OCI-LY3 (cell line): ENCODE measurements around the gene MAGEB17.
"Not testable (repeated sequence)": the region's sequence is repeated elsewhere in the genome, so short reads cannot be mapped to it uniquely, and the experiment has no call there.

Experiments
- H2AFZ ChIP-seq: fragments of 200-600, 300-600 bp; shearing (Covaris generic); 2 replicates; pipeline ENCODE4 v1.6.0; 2014; ENCODE audit warnings: antibody characterized with exemption, low read depth, low read length
- H3K27ac ChIP-seq: fragments of 200-600, 300-600 bp; sonication (generic); 2 replicates; pipeline ENCODE4 v1.5.1; 2014; ENCODE audit warnings: mild to moderate bottlenecking, low read length, moderate library complexity, mixed read lengths
- H3K27me3 ChIP-seq: fragments of 200-600, 300-600 bp; sonication (generic); 2 replicates; pipeline ENCODE4 v1.6.1; 2014; ENCODE audit warnings: low read depth, low read length, mixed read lengths
- H3K36me3 ChIP-seq: fragments of 200-600, 300-600 bp; sonication (generic); replicated peaks from 2 replicates; pipeline ENCODE3; 2014; ENCODE audit warnings: low read depth, low read length, mixed read lengths
- H3K4me1 ChIP-seq: fragments of 300-600, 200-600 bp; sonication (generic); 2 replicates; pipeline ENCODE4 v1.6.1; 2014; ENCODE audit warnings: low read length, mixed read lengths
- H3K4me2 ChIP-seq: fragments of 200-600, 300-600 bp; sonication (generic); 2 replicates; pipeline ENCODE4 v1.6.1; 2014; ENCODE audit warnings: low read length, mixed read lengths
- H3K4me3 ChIP-seq: fragments of 300-600, 200-600 bp; sonication (generic); 2 replicates; pipeline ENCODE4 v1.5.1; 2014; ENCODE audit warnings: antibody characterized with exemption, mild to moderate bottlenecking, low read length, moderate library complexity
- H3K79me2 ChIP-seq: fragments of 300-600, 200-600 bp; shearing (Covaris generic); 2 replicates; pipeline ENCODE4 v1.6.1; 2014; ENCODE audit warnings: mild to moderate bottlenecking, low read length, mixed read lengths
- H3K9ac ChIP-seq: fragments of 300-600, 200-600 bp; shearing (Covaris generic); 2 replicates; pipeline ENCODE4 v1.6.0; 2014; ENCODE audit warnings: mild to moderate bottlenecking, low read length, moderate library complexity
- H3K9me3 ChIP-seq: fragments of 200-600, 300-600 bp; shearing (Covaris generic); 2 replicates; pipeline ENCODE4 v1.6.1; 2014; ENCODE audit warnings: low read length, mixed read lengths; ENCODE audit not compliant: insufficient read depth
- H4K20me1 ChIP-seq: fragments of 200-600, 300-600 bp; sonication (generic); 2 replicates; pipeline ENCODE4 v1.6.1; 2016; ENCODE audit warnings: low read length, mixed read lengths; ENCODE audit not compliant: insufficient read depth
- CTCF ChIP-seq: fragments of 200-600, 300-600 bp; sonication (generic); IDR thresholded peaks from 2 replicates; pipeline ENCODE4 v1.5.1; 2014; ENCODE audit warnings: antibody characterized with exemption, low read length, low read depth
- EZH2phosphoT487 ChIP-seq: fragments of 200-600 bp; shearing (Covaris generic); IDR thresholded peaks from 2 replicates; pipeline ENCODE4 v1.6.1; 2018; ENCODE audit warnings: antibody characterized with exemption, mixed run types, low read depth

MAGEB17 gene

GRCh38 chrX:16175329-16176061 is 8.2 kb downstream of the MAGEB17 start:
- no peak overlapping the region for H3K4me3 ChIP-seq
- H3K9ac ChIP-seq: no peak overlapping the region
- H2AFZ ChIP-seq: no peak overlapping the region
- H3K9me3 ChIP-seq: no peaks in the 10 kb centered on the region
- no peak overlapping the region for H3K4me2 ChIP-seq
- no peak for TF ChIP-seq EZH2phosphoT487
- H3K36me3 ChIP-seq: no peaks in the 10 kb centered on the region
- no peak overlapping the region for H3K27ac ChIP-seq
- no peaks in the 10 kb centered on the region for H3K27me3 ChIP-seq
- no peaks in the 10 kb centered on the region for H3K4me1 ChIP-seq
- no peaks in the 10 kb centered on the region for H4K20me1 ChIP-seq
- H3K79me2 ChIP-seq: no peaks in the 10 kb centered on the region

GRCh38 chrX:16177260-16177659 is 10.0 kb downstream of the MAGEB17 start:
- H3K27ac ChIP-seq: no peak overlapping the region
- H2AFZ ChIP-seq: no peak overlapping the region
- no peak overlapping the region for H3K9ac ChIP-seq
- H3K4me3 ChIP-seq: no peak overlapping the region
- H3K27me3 ChIP-seq: no peaks in the 10 kb centered on the region
- no peak for TF ChIP-seq EZH2phosphoT487
- H3K4me2 ChIP-seq: no peak overlapping the region
- no peaks in the 10 kb centered on the region for H3K9me3 ChIP-seq
- H3K79me2 ChIP-seq: no peaks in the 10 kb centered on the region
- no peaks in the 10 kb centered on the region for H3K36me3 ChIP-seq
- H3K4me1 ChIP-seq: no peaks in the 10 kb centered on the region
- no peaks in the 10 kb centered on the region for H4K20me1 ChIP-seq

- not testable (repeated sequence) for H2AFZ ChIP-seq, H3K4me3 ChIP-seq, H3K36me3 ChIP-seq, H3K79me2 ChIP-seq, H3K4me2 ChIP-seq, H4K20me1 ChIP-seq, H3K27ac ChIP-seq, H3K27me3 ChIP-seq, H3K9me3 ChIP-seq, H3K9ac ChIP-seq
- H3K4me1 ChIP-seq: peaks cover 12% of the 10 kb centered on the region
Observed at GRCh38 chrX:16183843-16184242, 16.6 kb downstream of the MAGEB17 start.

GRCh38 chrX:16185725-16186136 is 18.4 kb downstream of the MAGEB17 start:
- no peak for TF ChIP-seq EZH2phosphoT487
- no peak for TF ChIP-seq CTCF
- Histone ChIP-seq H3K36me3 (no peaks in the 10 kb centered on the region), H3K4me1 (peaks cover 12% of the 10 kb centered on the region), H3K9me3 (no peaks in the 10 kb centered on the region), H4K20me1 (no peaks in the 10 kb centered on the region), H2AFZ (no peak overlapping the region), H3K79me2 (no peaks in the 10 kb centered on the region), H3K27ac (no peak overlapping the region), H3K9ac (no peak overlapping the region), H3K4me3 (no peak overlapping the region), H3K4me2 (peak overlapping the region; percentile 30), H3K27me3 (no peaks in the 10 kb centered on the region)

GRCh38 chrX:16186380-16187007 is 19.2 kb downstream of the MAGEB17 start:
- Histone ChIP-seq H4K20me1 (no peaks in the 10 kb centered on the region), H3K4me2 (no peak overlapping the region), H3K27ac (no peak overlapping the region), H3K36me3 (no peaks in the 10 kb centered on the region), H3K9me3 (no peaks in the 10 kb centered on the region), H2AFZ (no peak overlapping the region), H3K4me3 (no peak overlapping the region), H3K9ac (no peak overlapping the region), H3K79me2 (no peaks in the 10 kb centered on the region), H3K27me3 (no peaks in the 10 kb centered on the region), H3K4me1 (peaks cover 12% of the 10 kb centered on the region)
- no peak for TF ChIP-seq EZH2phosphoT487
- TF ChIP-seq CTCF: no peak
